HepG2 (cell line): ENCODE results near the gene PDCD5. TPM values are rescaled to one million over a fixed set of nuclear protein-coding genes. Genes with fewer than 3 reads are reported as not detected.

Experiments used
- ATAC-seq: fragments of 200-7000 bp; cut with Tn5 transposase; 3 replicates; pipeline ENCODE4 v1.9.1; 2020; ENCODE audit warnings: mild to moderate bottlenecking, moderate library complexity
- BruUV-seq: library from RNA; stranded (reverse); fragments of 400-500 nt; replicated peaks from 2 replicates; lab custom pipeline; 2021; lab: Mats Ljungman, UMichigan
- CTCF ChIA-PET: fragments of 300-600 bp; formaldehyde crosslinking; extraction: SDS; loops from one replicate; lab custom pipeline; 2021; ENCODE audit warnings: low total read pairs, inconsistent platforms, low intra/inter-chr PET ratio; lab: Yijun Ruan, JAX
- POLR2A ChIA-PET: fragments of 350-600 bp; sonication (Branson Sonifier 250); formaldehyde crosslinking; loops from one replicate; lab custom pipeline; 2020; ENCODE audit warnings: antibody characterized with exemption, inconsistent platforms; lab: Yijun Ruan, JAX
- DNase-seq: peaks from one replicate; pipeline ENCODE4 v3.0.0-alpha.2; 2015; ENCODE audit warnings: low spot score
- FAIRE-seq: peaks from 3 replicates; lab custom pipeline; 2011; peaks lifted over from hg19 to GRCh38; lab: Jason Lieb, UNC
- H2AFZ ChIP-seq: one replicate; pipeline ENCODE4 v1.6.1; 2011; ENCODE audit warnings: low read length, inconsistent platforms
- H3K27ac ChIP-seq: fragments of 300-600 bp; 3 replicates; pipeline ENCODE4 v1.8.0; 2011; ENCODE audit warnings: mixed run types, mild to moderate bottlenecking, mixed read lengths, low read length, inconsistent platforms; ENCODE audit not compliant: insufficient read depth; ENCODE audit errors: extremely low read length
- H3K27me3 ChIP-seq, 2 experiments: fragments of 200-600 bp in 1 of 2; 2 replicates in 1 of 2; 3 replicates in 1 of 2; pipeline versions ENCODE4 v1.6.0 to v1.8.0; 2011; ENCODE audit warnings: low read length in 2 of 2, mild to moderate bottlenecking in 2 of 2, moderate library complexity in 2 of 2, inconsistent platforms in 1 of 2; ENCODE audit not compliant: insufficient read depth in 2 of 2, control insufficient read depth in 1 of 2
- H3K36me3 ChIP-seq, 2 experiments: fragments of 200-600 bp in 1 of 2; replicated peaks in 1 of 2; 2 replicates in 1 of 2; 3 replicates in 1 of 2; pipeline versions ENCODE4 v1.5.1 to v1.8.0; 2011; ENCODE audit warnings: low read length in 2 of 2, inconsistent platforms in 1 of 2; ENCODE audit not compliant: insufficient read depth in 2 of 2, control insufficient read depth in 1 of 2
- H3K4me1 ChIP-seq: 2 replicates; pipeline ENCODE4 v1.5.1; 2012; ENCODE audit warnings: low read length, inconsistent platforms; ENCODE audit not compliant: insufficient read depth
- H3K4me2 ChIP-seq: 2 replicates; pipeline ENCODE4 v1.6.0; 2011; ENCODE audit warnings: low read depth, low read length, inconsistent platforms
- H3K4me3 ChIP-seq, 3 experiments: fragments of 200-600 bp in 1 of 3; sonication (generic), shearing (Covaris generic) in 1 of 3; replicated peaks in 1 of 3; 2 replicates each; pipeline ENCODE4 v1.5.1; 2011 to 2016; ENCODE audit warnings: low read length in 3 of 3, inconsistent platforms in 2 of 3, low read depth in 2 of 3, mild to moderate bottlenecking in 2 of 3, control low read depth in 1 of 3, mixed read lengths in 1 of 3; ENCODE audit not compliant: insufficient read depth in 1 of 3
- H3K79me2 ChIP-seq: one replicate; pipeline ENCODE4 v1.6.1; 2011; ENCODE audit warnings: low read length, inconsistent platforms; ENCODE audit not compliant: insufficient read depth
- H3K9ac ChIP-seq: 2 replicates; pipeline ENCODE4 v1.6.0; 2011; ENCODE audit warnings: mild to moderate bottlenecking, low read depth, low read length, inconsistent platforms; ENCODE audit not compliant: insufficient read depth
- H3K9me3 ChIP-seq: 2 replicates; pipeline ENCODE4 v1.5.1; 2012; ENCODE audit warnings: mild to moderate bottlenecking, low read length
- H4K20me1 ChIP-seq: 2 replicates; pipeline ENCODE4 v1.6.0; 2011; ENCODE audit warnings: inconsistent platforms, mild to moderate bottlenecking, low read length, moderate library complexity; ENCODE audit not compliant: insufficient read depth
- CBX2 ChIP-seq, 2 experiments: fragments of 200-600 bp in 1 of 2; sonication (generic); formaldehyde crosslinking in 1 of 2; IDR thresholded peaks; 2 replicates each; pipeline versions ENCODE4 v1.7.0 to v1.8.1; 2018 to 2022; ENCODE audit warnings: low read depth in 2 of 2, low read length in 1 of 2, mild to moderate bottlenecking in 1 of 2, missing genetic modification reagents in 1 of 2
- CREM ChIP-seq, 2 experiments: sonication (generic) in 1 of 2; formaldehyde crosslinking in 1 of 2; IDR thresholded peaks; 2 replicates each; pipeline versions ENCODE4 v1.4.0 to v1.6.1; 2016 to 2020; ENCODE audit warnings: antibody characterized with exemption in 1 of 2, mild to moderate bottlenecking in 1 of 2, missing genetic modification reagents in 1 of 2
- KLF11 ChIP-seq: IDR thresholded peaks from 2 replicates; pipeline ENCODE4 v1.6.1; 2016; ENCODE audit warnings: missing compliant biosample characterization
- MAZ ChIP-seq, 2 experiments: sonication (generic) in 1 of 2; formaldehyde crosslinking in 1 of 2; IDR thresholded peaks; 2 replicates each; pipeline versions ENCODE4 v1.5.0 to v1.6.1; 2012 to 2020; ENCODE audit warnings: low read depth in 2 of 2, mild to moderate bottlenecking in 2 of 2, borderline replicate concordance in 1 of 2, improper control_type of control experiment in 1 of 2, low read length in 1 of 2, missing genetic modification reagents in 1 of 2, moderate library complexity in 1 of 2
- MTF2 ChIP-seq: sonication (generic); formaldehyde crosslinking; IDR thresholded peaks from 2 replicates; pipeline ENCODE4 v1.5.0; 2020; ENCODE audit warnings: missing genetic modification reagents, borderline replicate concordance
- PHF20 ChIP-seq: sonication (generic); formaldehyde crosslinking; IDR thresholded peaks from 2 replicates; pipeline ENCODE4 v1.5.0; 2020; ENCODE audit warnings: mild to moderate bottlenecking, missing genetic modification reagents
- PPARG ChIP-seq: conservative IDR thresholded peaks from 2 replicates; pipeline ENCODE4 v1.6.1; 2016; ENCODE audit warnings: missing biosample characterization, missing genetic modification reagents
- SRSF4 ChIP-seq: fragments of 200-400 bp; formaldehyde crosslinking; IDR thresholded peaks from one replicate; pipeline ENCODE4 v1.6.1; 2018; ENCODE audit warnings: mild to moderate bottlenecking, low read depth, low read length, moderate library complexity; ENCODE audit not compliant: poor library complexity, severe bottlenecking
- TRIM22 ChIP-seq: fragments of 450-650 bp; IDR thresholded peaks from 2 replicates; pipeline ENCODE4 v1.6.1; 2017
- ZBTB44 ChIP-seq: sonication (generic); formaldehyde crosslinking; IDR thresholded peaks from 2 replicates; pipeline ENCODE4 v1.4.0; 2020; ENCODE audit warnings: missing genetic modification reagents
- ZNF577 ChIP-seq: sonication (generic); formaldehyde crosslinking; IDR thresholded peaks from 2 replicates; pipeline ENCODE4 v1.4.0; 2020; ENCODE audit warnings: mild to moderate bottlenecking, low read depth, missing genetic modification reagents, borderline replicate concordance
- ZSCAN21 ChIP-seq: sonication (generic); formaldehyde crosslinking; IDR thresholded peaks from 2 replicates; pipeline ENCODE4 v1.8.0; 2022; ENCODE audit warnings: mild to moderate bottlenecking, missing genetic modification reagents, moderate library complexity, borderline replicate concordance
- ZSCAN5A ChIP-seq: sonication (generic); formaldehyde crosslinking; IDR thresholded peaks from 2 replicates; pipeline ENCODE4 v1.8.0; 2022; ENCODE audit warnings: mild to moderate bottlenecking, missing genetic modification reagents, borderline replicate concordance
- WGBS: methylation state at CpG from one replicate; pipeline ENCODE4 v1.1.6; 2017; ENCODE audit warnings: low lambda C conversion rate; 5-methylcytosine and 5-hydroxymethylcytosine counted together
- in situ Hi-C: cut with HindIII; loops from 2 replicates; pipeline ENCODE4 v1.10.0; 2017; ENCODE audit warnings: low pct_unique_long_range_greater_than_20kb; ENCODE audit not compliant: extremely low pct_ligation_motif_present
- intact Hi-C: fragments of 100-400 bp; cut with micrococcal nuclease; formaldehyde crosslinking; loops from one replicate; pipeline ENCODE4 v1.10.0; 2022; ENCODE audit not compliant: unreplicated experiment
- polyA plus RNA-seq, 8 experiments: library from polyadenylated mRNA; depleted of rRNA in 3 of 8; stranded (reverse) in 7 of 8; unstranded in 1 of 8; fragments of >200 nt; fragmentation: Illumina TruSeq in 4 of 8; extraction: Trizol in 4 of 8; gene quantifications; 2 replicates each; pipeline versions ENCODE4 v1.2.1 to v1.2.3, GENCODE V29; 2011 to 2016; ENCODE audit warnings: low read depth in 4 of 8, missing spikeins in 1 of 8, mixed read lengths in 1 of 8; ENCODE audit not compliant: insufficient read depth in 1 of 8
- total RNA-seq, 5 experiments: library from RNA; depleted of rRNA; stranded (reverse); fragments of >200 nt; fragmentation: Illumina TruSeq; extraction: Trizol; gene quantifications; 2 replicates each; pipeline ENCODE4 v1.2.3, GENCODE V29; 2016; ENCODE audit warnings: low read depth in 1 of 5

PDCD5 gene
- total and polyA plus RNA-seq, 2 of the 13 experiments (the other 11 are each of a cell fraction or from before 2014, with no cell fraction given): 56.3 to 332 TPM

- H3K4me1 ChIP-seq: 0 out of 2 replicates have a peak, but pooled peaks cover 16% of the 10 kb centered on the region
- TF ChIP-seq MAZ (IDR thresholded peaks at IDR 0.05; ENCODE audit: borderline replicate concordance, low read depth, low read length) (no peak), MAZ (CRISPR knock-in tag; IDR thresholded peaks at IDR 0.05; ENCODE audit: low read depth) (no peak)
- FAIRE-seq: no peak
- BruUV-seq: no TSS peak
- ChIA-PET POLR2A (no interaction called here), CTCF (no interaction called here)
- H3K9ac ChIP-seq: no peak overlapping the region
- WGBS: 0% methylated on average over 5 of the region's 5 CpGs
- ATAC-seq: peak; percentile 38; the same call in 1 of the 3 replicates
- no peaks in the 10 kb centered on the region for H4K20me1 ChIP-seq
- H3K27me3 ChIP-seq: no peaks in the 10 kb centered on the region
- no peaks in the 10 kb centered on the region for H3K36me3 ChIP-seq
- DNase-seq: no peak
- H3K4me3 ChIP-seq: no peak overlapping the region
- H3K4me2 ChIP-seq: peak overlapping the region; percentile 20; the same call in 1 of the 2 replicates
- H3K27ac ChIP-seq: no peak overlapping the region
- intact Hi-C loops: no loop called here
- in situ Hi-C loops: no loop called here
- H2AFZ ChIP-seq: no peak overlapping the region
- H3K9me3 ChIP-seq: no peaks in the 10 kb centered on the region
- no peaks in the 10 kb centered on the region for H3K79me2 ChIP-seq
Observed at GRCh38 chr19:32550666-32551065, 30.3 kb upstream of the PDCD5 start.

GRCh38 chr19:32555786-32556185, 25.2 kb upstream of the PDCD5 start:
- Histone ChIP-seq H4K20me1 (no peaks in the 10 kb centered on the region), H3K4me3 (no peak overlapping the region), H3K9me3 (no peaks in the 10 kb centered on the region), H3K4me2 (no peak overlapping the region), H3K27me3 (no peaks in the 10 kb centered on the region), H3K4me1 (no peaks in the 10 kb centered on the region), H2AFZ (no peak overlapping the region), H3K27ac (no peak overlapping the region), H3K36me3 (no peaks in the 10 kb centered on the region), H3K79me2 (no peaks in the 10 kb centered on the region), H3K9ac (no peak overlapping the region)
- intact Hi-C loops: no loop called here
- POLR2A ChIA-PET: no interaction called here
- WGBS: 35% methylated on average over 1 of the region's 1 CpG
- FAIRE-seq (no peak), DNase-seq (no peak), ATAC-seq (no peak)
- no TSS peak for BruUV-seq
- CTCF ChIA-PET: no interaction called here
- in situ Hi-C loops: no loop called here
- TF ChIP-seq CREM (IDR thresholded peaks at IDR 0.05) (no peak), CREM (CRISPR knock-in tag; IDR thresholded peaks at IDR 0.05) (no peak), CBX2 (IDR thresholded peaks at IDR 0.05; ENCODE audit: low read depth, low read length) (no peak), CBX2 (CRISPR knock-in tag; IDR thresholded peaks at IDR 0.05; ENCODE audit: low read depth) (no peak), ZSCAN5A (CRISPR knock-in tag) (no peak), TRIM22 (no peak), SRSF4 (no peak), MTF2 (no peak), ZBTB44 (CRISPR knock-in tag) (no peak), PHF20 (CRISPR knock-in tag) (no peak), PPARG (CRISPR knock-in tag) (no peak), KLF11 (CRISPR knock-in tag) (no peak), ZNF577 (no peak), ZSCAN21 (CRISPR knock-in tag) (no peak)
